ENCODE results near the gene TTYH3.
"Not testable (repeated sequence)": the region's sequence is repeated elsewhere in the genome, so short reads cannot be mapped to it uniquely, and the experiment has no call there.

The TTYH3 gene

GRCh38 chr7:2680792-2681490 is 49.2 kb downstream of the TTYH3 start:
- DNase-seq: peak in 52 of 56 donors; percentile 20 to 91 (median 72)

- DNase-seq: peak; percentile 14 to 97 (median 88)
Observed at GRCh38 chr7:2681929-2682799, 50.4 kb downstream of the TTYH3 start.

GRCh38 chr7:2684501-2684900 is 52.7 kb downstream of the TTYH3 start:
- no peak for DNase-seq

GRCh38 chr7:2686101-2686500 is 54.3 kb downstream of the TTYH3 start:
- no peak for DNase-seq

- DNase-seq: peak in 5 of 56 donors; percentile 17 to 51 (median 23)
Observed at GRCh38 chr7:2687338-2687869, 55.6 kb downstream of the TTYH3 start.

GRCh38 chr7:2687881-2688318 is 56.1 kb downstream of the TTYH3 start, which contains the start of gene AMZ1:
AMZ1 (plus strand) TSS chr7:2688202; CDS start chr7:2700452, 12,250 bp downstream.
- peak in 3 of 56 donors; percentile 34 to 44 (median 36) for DNase-seq

- DNase-seq: peak in 29 of 56 donors; percentile 10 to 67 (median 39)
Observed at GRCh38 chr7:2688409-2689342, 56.9 kb downstream of the TTYH3 start.

GRCh38 chr7:2689343-2689847 is 57.6 kb downstream of the TTYH3 start:
- DNase-seq: no peak

- DNase-seq: no peak
Observed at GRCh38 chr7:2689951-2690705, 58.3 kb downstream of the TTYH3 start.

- DNase-seq: no peak
Observed at GRCh38 chr7:2691011-2691707, 59.4 kb downstream of the TTYH3 start.

GRCh38 chr7:2691932-2692439 is 60.2 kb downstream of the TTYH3 start:
- DNase-seq: not testable (repeated sequence)

- DNase-seq: no peak
Observed at GRCh38 chr7:2692543-2692942, 60.8 kb downstream of the TTYH3 start.

- not testable (repeated sequence) for DNase-seq
Observed at GRCh38 chr7:2693420-2694121, 61.8 kb downstream of the TTYH3 start.

- not testable (repeated sequence) for DNase-seq
Observed at GRCh38 chr7:2694122-2694436, 62.3 kb downstream of the TTYH3 start.

- no peak for DNase-seq
Observed at GRCh38 chr7:2698581-2699288, 66.9 kb downstream of the TTYH3 start.

GRCh38 chr7:2699289-2699620 is 67.5 kb downstream of the TTYH3 start:
- DNase-seq: no peak

- DNase-seq: no peak
Observed at GRCh38 chr7:2700141-2700850, 68.5 kb downstream of the TTYH3 start.

All from nucleus accumbens (tissue), 56 donors.